Activated T-helper 1 cell treated with anti-CD3 and anti-CD28 coated beads, Interleukin-12 subunit alpha, Interleukin-12 subunit beta, Interleukin-2, Interleukin-4 antibody, amounts not matched to agents 30 ng/mL and 10 ng/mL and 1 ng/mL, durations not matched to agents 14 hours and 24 hours and 36 hours (primary cell): ENCODE data around the gene STXBP1. TPM values are rescaled to one million over a fixed set of nuclear protein-coding genes. Genes with fewer than 3 reads are reported as not detected.

Experiments
- DNase-seq: peaks from one replicate; pipeline ENCODE4 v3.0.0; 2021; ENCODE audit warnings: low spot score
- H3K27ac Mint-ChIP-seq: one replicate; pipeline ENCODE4 v1.8.0; 2021; ENCODE audit warnings: mild to moderate bottlenecking, mixed read lengths
- H3K27me3 Mint-ChIP-seq: one replicate; pipeline ENCODE4 v1.8.0; 2022; ENCODE audit warnings: mild to moderate bottlenecking, moderate library complexity, mixed read lengths; ENCODE audit not compliant: insufficient read depth
- H3K36me3 Mint-ChIP-seq: one replicate; pipeline ENCODE4 v1.8.0; 2021; ENCODE audit warnings: low read depth, mixed read lengths
- H3K4me1 Mint-ChIP-seq: one replicate; pipeline ENCODE4 v1.8.0; 2021; ENCODE audit warnings: low read depth, mixed read lengths
- H3K4me3 Mint-ChIP-seq: one replicate; pipeline ENCODE4 v1.8.0; 2021; ENCODE audit warnings: mild to moderate bottlenecking, moderate library complexity, mixed read lengths
- H3K9me3 Mint-ChIP-seq: one replicate; pipeline ENCODE4 v1.8.0; 2021; ENCODE audit warnings: mixed read lengths
- intact Hi-C: fragments of 100-400 bp; cut with micrococcal nuclease; formaldehyde crosslinking; loops from one replicate; pipeline ENCODE4 v1.15.1; 2024
- total RNA-seq: library from RNA; stranded (reverse); gene quantifications from 2 replicates; pipeline ENCODE4 v1.2.3, GENCODE V29; 2022

Gene STXBP1
- total RNA-seq, 1 donor from 2014 or later = 32.9 TPM

DNA sequence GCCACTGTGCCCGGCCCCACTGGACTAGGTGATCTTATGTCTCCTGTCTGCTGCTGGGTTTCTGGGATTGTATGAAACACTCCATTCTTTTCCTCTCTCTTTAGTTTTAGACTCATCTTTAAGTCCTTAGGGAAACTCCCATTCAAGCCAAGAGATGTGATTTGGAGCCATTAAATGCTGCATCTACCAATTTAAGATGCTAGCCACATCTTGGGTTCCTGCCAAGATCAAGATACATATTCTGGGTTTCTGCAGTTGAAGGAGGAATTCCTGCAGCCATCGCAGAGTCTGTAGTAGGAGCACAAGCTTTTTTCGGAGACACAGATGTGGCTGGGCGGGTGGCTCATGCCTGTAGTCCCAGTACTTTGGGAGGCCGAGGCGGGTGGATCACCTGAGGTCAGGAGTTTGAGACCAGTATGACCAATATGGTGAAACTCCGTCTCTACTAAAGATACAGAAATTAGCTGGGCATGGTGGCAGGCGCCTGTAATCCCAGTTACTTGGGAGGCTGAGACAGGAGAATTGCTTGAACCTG lies 23.2 kb downstream of the STXBP1 start:
- intact Hi-C loops = no loop called here
- no peaks in the 10 kb centered on the region for H3K36me3 Mint-ChIP-seq
- H3K27ac Mint-ChIP-seq = no peak overlapping the region
- no peak overlapping the region for H3K4me3 Mint-ChIP-seq
- H3K9me3 Mint-ChIP-seq = no peaks in the 10 kb centered on the region
- no peaks in the 10 kb centered on the region for H3K27me3 Mint-ChIP-seq
- DNase-seq = no peak
- H3K4me1 Mint-ChIP-seq = peaks cover 13% of the 10 kb centered on the region

DNA sequence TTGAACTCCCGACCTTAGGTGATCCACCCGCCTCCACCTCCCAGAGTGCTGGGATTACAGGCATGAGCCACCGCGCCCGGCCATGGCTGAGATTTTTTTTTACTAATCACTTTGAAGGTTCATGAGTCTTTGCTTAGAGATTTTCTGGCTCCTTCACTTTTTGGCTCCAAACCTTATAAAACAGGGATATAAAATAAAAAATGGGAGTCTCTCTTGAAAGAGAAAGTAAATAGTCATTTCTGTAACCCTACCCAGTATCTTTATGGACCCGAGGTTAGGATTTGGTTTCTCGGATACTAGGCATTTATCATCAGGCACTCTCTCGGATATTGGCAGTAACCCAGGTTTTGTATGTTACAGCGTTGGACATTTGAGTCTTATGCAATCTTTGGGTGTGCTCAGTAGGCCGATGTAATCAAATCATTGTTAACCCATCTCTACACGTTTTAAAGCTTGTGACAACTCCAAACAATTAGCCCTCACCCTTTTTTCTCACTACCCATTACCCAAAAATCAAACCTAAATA lies 25.3 kb downstream of the STXBP1 start:
- no peaks in the 10 kb centered on the region for H3K36me3 Mint-ChIP-seq
- H3K4me1 Mint-ChIP-seq = peaks cover 13% of the 10 kb centered on the region
- no peak overlapping the region for H3K27ac Mint-ChIP-seq
- intact Hi-C loops = no loop called here
- peaks cover 2% of the 10 kb centered on the region for H3K27me3 Mint-ChIP-seq
- no peaks in the 10 kb centered on the region for H3K9me3 Mint-ChIP-seq
- H3K4me3 Mint-ChIP-seq = no peak overlapping the region
- no peak for DNase-seq

DNA sequence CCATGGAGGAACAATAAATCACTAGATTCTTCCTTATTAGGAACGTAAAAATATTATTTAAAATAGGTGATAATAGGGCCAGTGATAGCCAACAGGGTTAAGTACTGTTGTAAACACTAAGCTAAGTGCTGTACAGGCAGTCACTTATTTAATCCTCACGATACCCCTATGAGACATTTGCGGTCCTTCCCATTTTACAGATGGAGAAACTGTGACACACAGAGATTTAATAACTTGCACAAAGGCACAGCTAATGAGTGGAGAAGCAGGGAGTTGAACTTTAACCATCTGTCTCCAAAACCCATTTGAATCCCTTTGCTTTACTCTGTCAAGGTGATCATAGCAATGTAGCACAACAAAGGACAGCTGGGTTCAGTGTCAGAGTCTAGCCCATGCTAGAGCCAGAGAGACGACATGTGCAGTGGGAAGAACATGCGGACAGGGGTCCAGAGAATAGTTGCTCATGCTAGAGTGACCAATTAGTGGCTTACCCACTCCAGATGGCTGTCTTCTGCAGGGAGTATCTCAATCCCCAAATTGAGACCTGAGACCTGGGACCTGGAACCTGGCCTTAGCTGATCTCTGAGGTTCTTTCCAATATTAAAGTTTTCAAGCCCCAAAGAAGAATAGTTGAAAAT lies 28.9 kb downstream of the STXBP1 start:
- DNase-seq = no peak
- no peak overlapping the region for H3K4me3 Mint-ChIP-seq
- intact Hi-C loops = no loop called here
- H3K9me3 Mint-ChIP-seq = no peaks in the 10 kb centered on the region
- no peaks in the 10 kb centered on the region for H3K4me1 Mint-ChIP-seq
- no peaks in the 10 kb centered on the region for H3K36me3 Mint-ChIP-seq
- H3K27me3 Mint-ChIP-seq = peaks cover 2% of the 10 kb centered on the region
- H3K27ac Mint-ChIP-seq = no peak overlapping the region

DNA sequence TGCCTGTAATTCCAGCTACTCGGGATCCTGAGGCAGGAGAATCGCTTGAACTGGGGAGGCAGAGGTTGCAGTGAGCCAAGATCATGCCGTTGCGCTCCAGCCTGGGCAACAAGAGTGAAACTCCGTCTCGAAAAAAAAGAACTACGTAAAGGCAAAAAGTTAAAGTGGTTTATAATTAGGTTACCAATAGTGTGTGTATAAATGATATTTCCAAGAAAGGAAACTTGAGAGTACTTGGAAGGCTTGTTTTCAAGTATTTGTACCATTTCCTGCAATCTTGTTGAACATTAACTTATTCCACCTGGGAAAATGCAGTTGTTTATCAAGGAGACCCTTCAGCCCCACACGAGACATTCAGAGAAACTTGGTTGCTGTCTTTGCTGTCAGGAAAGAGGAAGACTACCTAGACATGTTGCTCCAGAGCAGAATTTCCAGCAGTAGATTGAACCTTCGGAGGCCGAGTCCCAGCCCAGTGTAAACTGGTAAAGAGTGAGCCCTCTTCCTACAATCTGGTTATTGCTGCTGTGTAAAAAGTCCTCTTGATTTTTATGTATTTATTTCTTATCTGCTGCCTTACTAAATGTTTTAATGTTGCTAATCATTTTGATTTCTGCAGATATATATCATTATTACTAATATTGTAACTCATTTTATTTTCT lies 30.1 kb downstream of the STXBP1 start:
- no peaks in the 10 kb centered on the region for H3K36me3 Mint-ChIP-seq
- DNase-seq = no peak
- no peaks in the 10 kb centered on the region for H3K4me1 Mint-ChIP-seq
- no peak overlapping the region for H3K4me3 Mint-ChIP-seq
- H3K27me3 Mint-ChIP-seq = peaks cover 2% of the 10 kb centered on the region
- H3K9me3 Mint-ChIP-seq = no peaks in the 10 kb centered on the region
- H3K27ac Mint-ChIP-seq = no peak overlapping the region
- intact Hi-C loops = no loop called here

DNA sequence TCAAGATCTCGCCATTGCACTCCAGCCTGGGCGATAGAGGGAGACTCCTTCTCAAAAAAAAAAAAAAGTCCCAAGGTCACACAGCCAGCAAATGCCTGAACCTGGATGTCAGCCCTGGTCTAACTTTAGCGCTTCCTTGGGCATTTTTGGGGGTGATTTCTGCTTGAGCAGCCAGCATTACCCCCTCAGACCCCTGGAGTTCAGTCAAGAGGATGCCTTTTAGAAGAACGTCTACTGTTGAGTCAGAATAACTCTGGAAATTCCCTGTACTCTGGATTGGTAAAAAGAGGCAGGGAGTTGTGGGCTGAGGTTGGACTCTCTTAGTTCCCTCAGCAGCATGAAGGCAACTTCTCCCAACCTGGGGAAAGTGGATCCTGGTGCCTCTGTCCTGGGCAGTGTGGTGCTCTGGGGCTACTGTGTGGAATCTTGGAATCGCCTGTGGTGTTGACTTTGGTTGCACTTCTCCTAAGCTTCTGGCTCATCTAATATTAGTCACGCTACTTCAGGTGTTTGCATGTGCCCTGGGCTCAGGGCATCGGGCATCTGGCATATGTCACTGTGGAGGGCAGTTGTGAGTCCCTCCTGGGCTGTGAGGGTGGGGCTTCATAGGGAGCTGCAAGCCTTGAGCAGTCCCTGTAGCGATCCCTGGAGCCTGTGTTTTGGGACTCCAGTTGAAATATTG lies 32.2 kb downstream of the STXBP1 start:
- DNase-seq = no peak
- Mint-ChIP-seq H3K27ac (no peak overlapping the region), H3K27me3 (peaks cover 2% of the 10 kb centered on the region), H3K9me3 (no peaks in the 10 kb centered on the region), H3K4me1 (no peaks in the 10 kb centered on the region), H3K36me3 (no peaks in the 10 kb centered on the region), H3K4me3 (no peak overlapping the region)
- intact Hi-C loops = no loop called here

DNA sequence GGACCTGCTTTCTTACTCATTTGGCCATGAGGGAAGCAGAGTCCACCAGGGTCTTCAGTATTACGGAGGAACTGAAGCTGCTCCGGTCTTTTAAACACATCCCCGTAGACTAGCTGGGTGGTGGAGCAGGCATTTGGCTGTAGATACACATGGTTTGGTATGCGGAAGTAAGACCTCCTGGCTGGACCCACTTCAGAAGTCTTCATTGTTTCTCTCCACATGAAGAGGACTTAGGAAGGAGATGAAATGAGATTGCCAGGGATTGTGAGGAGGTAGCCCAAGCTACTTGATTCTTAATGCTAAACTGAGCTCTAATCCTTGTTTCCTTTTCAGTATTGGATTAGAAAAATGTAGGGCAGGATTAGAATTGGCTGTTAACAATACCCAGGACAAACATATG lies 32.9 kb downstream of the STXBP1 start:
- Mint-ChIP-seq H3K27me3 (peaks cover 2% of the 10 kb centered on the region), H3K9me3 (no peaks in the 10 kb centered on the region), H3K27ac (no peak overlapping the region), H3K4me1 (no peaks in the 10 kb centered on the region), H3K4me3 (no peak overlapping the region), H3K36me3 (no peaks in the 10 kb centered on the region)
- DNase-seq = no peak
- intact Hi-C loops = no loop called here

DNA sequence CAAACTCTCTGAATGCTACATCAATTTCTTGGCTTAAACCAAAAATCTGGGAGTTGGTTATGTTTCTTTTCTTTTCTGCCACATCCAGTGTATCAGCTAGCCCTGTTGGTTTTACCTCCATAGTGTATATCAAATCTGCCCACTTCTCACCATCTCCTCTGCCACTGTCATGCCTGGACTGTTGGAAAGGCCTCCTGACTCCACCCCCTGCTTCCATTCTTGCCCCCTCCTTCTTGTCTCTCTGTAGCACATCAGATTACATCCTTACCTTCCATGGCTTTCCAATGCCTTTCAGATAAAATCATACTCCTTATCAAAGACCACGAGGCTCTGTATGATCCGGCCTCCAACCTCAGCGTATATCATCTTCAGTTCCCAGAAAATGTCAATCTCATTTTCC lies 35.4 kb downstream of the STXBP1 start:
- H3K27me3 Mint-ChIP-seq = no peaks in the 10 kb centered on the region
- H3K4me3 Mint-ChIP-seq = no peak overlapping the region
- intact Hi-C loops = no loop called here
- no peak for DNase-seq
- no peaks in the 10 kb centered on the region for H3K36me3 Mint-ChIP-seq
- no peaks in the 10 kb centered on the region for H3K4me1 Mint-ChIP-seq
- H3K9me3 Mint-ChIP-seq = no peaks in the 10 kb centered on the region
- no peak overlapping the region for H3K27ac Mint-ChIP-seq

DNA sequence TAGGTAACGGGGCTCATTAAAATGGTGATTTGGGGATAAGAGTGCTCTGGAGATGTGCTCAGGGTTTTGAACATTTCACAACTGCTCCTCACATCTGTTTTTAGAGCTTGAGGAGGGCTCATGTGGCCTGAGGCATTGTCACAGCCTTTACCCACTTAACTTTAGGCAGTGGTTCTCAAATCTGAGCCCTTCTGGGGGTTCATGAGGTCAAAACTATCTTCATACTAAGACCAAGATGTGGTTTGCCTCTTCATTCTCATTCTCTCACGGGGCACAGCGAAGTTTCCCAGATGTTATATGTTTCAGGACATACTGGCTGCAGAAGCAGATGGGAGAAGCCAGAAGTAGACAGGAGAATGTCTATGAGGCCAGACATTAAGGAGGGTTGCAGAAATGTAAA lies 38.4 kb downstream of the STXBP1 start:
- Mint-ChIP-seq H3K27ac (no peak overlapping the region), H3K4me1 (no peaks in the 10 kb centered on the region), H3K9me3 (no peaks in the 10 kb centered on the region), H3K36me3 (peaks cover 5% of the 10 kb centered on the region), H3K4me3 (no peak overlapping the region), H3K27me3 (no peaks in the 10 kb centered on the region)
- no peak for DNase-seq
- intact Hi-C loops = no loop called here

DNA sequence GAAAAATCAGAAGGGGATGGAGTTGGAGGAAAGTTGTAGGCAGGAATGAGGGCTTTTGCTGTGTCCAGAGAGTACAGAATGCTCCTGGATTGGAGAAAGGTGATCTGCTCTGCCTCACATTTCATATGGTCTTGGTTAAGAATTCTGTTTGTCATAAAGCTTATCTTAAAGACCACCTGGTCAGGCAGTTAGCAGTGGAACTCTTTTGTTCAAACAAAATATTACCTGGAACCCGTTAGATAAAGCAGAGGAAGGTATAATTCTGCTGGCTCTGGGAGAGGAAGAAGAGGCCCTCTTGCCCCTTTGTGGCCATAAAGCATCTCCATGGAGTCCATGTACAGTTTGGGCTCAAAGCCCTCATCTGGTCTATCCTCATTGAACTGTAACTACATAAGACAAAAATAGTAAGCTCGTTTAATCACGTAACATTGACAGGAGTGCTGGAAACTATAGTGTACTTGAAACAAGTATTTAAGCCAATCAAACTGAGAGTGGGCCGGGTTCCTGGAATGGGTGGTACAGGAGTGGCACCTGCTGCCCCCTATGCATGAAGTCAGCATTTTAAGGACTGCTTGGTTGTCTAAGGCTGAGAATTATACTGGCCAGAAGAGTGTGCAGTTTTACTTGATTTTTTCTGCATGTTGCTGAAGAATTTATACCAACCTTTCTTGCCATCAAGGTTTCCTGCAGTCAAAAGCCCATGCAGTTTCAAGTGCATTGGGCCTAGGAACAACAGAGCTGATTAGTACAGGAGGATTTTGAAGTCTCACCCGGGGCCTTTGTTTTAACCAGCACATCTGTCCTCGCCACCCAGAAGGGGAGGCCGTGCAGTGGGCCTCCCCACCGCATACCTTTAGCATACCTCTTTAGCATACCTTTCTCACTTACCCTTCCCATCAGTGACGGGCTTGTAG lies 39.9 kb downstream of the STXBP1 start:
- Mint-ChIP-seq H3K4me3 (no peak overlapping the region), H3K4me1 (no peaks in the 10 kb centered on the region), H3K27ac (no peak overlapping the region), H3K9me3 (no peaks in the 10 kb centered on the region), H3K36me3 (peaks cover 5% of the 10 kb centered on the region), H3K27me3 (no peaks in the 10 kb centered on the region)
- intact Hi-C loops = no loop called here
- DNase-seq = no peak

DNA sequence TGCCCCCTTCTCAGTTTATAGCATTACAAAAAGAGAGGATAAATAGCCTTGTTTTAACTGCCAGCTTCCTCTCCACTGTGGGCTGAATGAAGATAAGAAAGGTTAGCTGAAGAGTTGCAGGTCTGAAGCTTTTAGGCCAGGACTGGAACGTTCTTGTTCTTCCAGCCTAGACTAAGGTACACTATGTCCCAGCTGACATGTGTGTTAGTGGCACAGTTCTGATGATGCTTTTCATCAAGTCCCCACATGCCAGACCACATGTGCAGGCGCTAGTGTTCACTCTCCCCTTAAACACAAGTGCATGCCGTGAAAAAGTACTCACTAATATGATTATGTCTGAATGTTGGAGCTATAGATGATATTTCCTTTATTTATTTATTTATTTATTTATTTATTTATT lies 40.7 kb downstream of the STXBP1 start:
- Mint-ChIP-seq H3K4me3 (no peak overlapping the region), H3K27me3 (no peaks in the 10 kb centered on the region), H3K4me1 (no peaks in the 10 kb centered on the region), H3K27ac (no peak overlapping the region), H3K36me3 (peaks cover 5% of the 10 kb centered on the region), H3K9me3 (no peaks in the 10 kb centered on the region)
- no peak for DNase-seq
- intact Hi-C loops = no loop called here

DNA sequence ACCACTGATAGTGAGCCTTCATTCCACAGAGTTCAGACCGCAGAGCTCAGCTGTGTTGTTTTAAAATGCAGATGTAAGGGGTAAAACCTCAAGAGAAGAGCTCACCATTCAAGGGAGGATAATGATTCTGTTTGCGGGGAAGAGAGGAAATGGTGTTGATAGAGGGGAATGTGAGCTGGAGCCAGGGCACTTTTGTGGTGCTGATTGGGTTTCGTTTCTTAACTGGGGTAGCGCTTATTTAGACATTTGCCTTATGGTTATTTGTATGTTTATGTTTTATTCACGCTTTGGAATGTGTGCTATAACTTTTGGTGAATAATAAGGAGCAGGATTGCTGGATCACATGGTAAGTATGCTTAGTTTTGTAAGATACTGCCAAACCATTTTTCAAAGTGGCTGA lies 42.5 kb downstream of the STXBP1 start:
- Mint-ChIP-seq H3K27me3 (no peaks in the 10 kb centered on the region), H3K27ac (no peak overlapping the region), H3K9me3 (no peaks in the 10 kb centered on the region), H3K4me1 (no peaks in the 10 kb centered on the region), H3K36me3 (peaks cover 5% of the 10 kb centered on the region), H3K4me3 (no peak overlapping the region)
- no peak for DNase-seq
- intact Hi-C loops = no loop called here

DNA sequence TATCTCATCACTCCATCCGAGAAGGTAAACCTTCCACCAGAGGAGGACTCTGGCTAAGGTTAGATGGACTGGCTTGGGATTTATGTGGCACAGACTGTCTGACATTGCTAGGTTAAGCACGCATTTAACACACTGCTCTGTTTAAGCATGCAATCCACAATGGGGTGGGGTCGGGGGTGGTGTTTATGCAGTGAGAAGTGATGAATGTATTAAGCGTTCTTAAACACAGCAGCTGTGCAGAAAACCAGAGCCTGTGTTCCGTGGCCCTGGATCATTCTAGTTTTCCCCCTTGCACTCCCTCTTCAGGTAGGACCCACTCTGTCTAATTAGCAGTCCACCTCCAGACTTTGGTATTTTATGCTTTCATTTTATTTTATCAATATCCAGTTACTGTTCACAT lies 46.4 kb downstream of the STXBP1 start:
- no peak overlapping the region for H3K27ac Mint-ChIP-seq
- DNase-seq = no peak
- intact Hi-C loops = no loop called here
- H3K27me3 Mint-ChIP-seq = peaks cover 1% of the 10 kb centered on the region
- no peaks in the 10 kb centered on the region for H3K4me1 Mint-ChIP-seq
- H3K9me3 Mint-ChIP-seq = no peaks in the 10 kb centered on the region
- H3K4me3 Mint-ChIP-seq = no peak overlapping the region
- H3K36me3 Mint-ChIP-seq = peaks cover 10% of the 10 kb centered on the region
